ENCODE results near the gene ABI2. TPM values are rescaled to one million over a fixed set of nuclear protein-coding genes. Genes with fewer than 3 reads are reported as not detected.

The ABI2 gene
- total RNA-seq, 1 donor from 2014 or later, result 31.7 TPM

GRCh38 chr2:203354966-203355365 is 26.8 kb downstream of the ABI2 start:
- intact Hi-C loops (cut with DNase I), result no loop called here
- H3K4me1 ChIP-seq, result no peaks in the 10 kb centered on the region
- DNase-seq (ENCODE audit: extremely low spot score in 2 of 2), result no peak
- H3K27ac ChIP-seq, result no peak overlapping the region
- H3K27me3 ChIP-seq, result no peaks in the 10 kb centered on the region
- no peak overlapping the region for H3K4me3 ChIP-seq
- TF ChIP-seq POLR2AphosphoS5 (IDR thresholded peaks at IDR 0.05; ENCODE audit: insufficient read depth in 1 of 2, low read depth in 1 of 2) (no peak), POLR2A (IDR thresholded peaks at IDR 0.05) (no peak), CTCF (IDR thresholded peaks at IDR 0.05) (no peak)
- H3K36me3 ChIP-seq, result no peaks in the 10 kb centered on the region
- H3K9me3 ChIP-seq, result no peaks in the 10 kb centered on the region

GRCh38 chr2:203359450-203359849 is 31.3 kb downstream of the ABI2 start:
- Histone ChIP-seq H3K9me3 (no peaks in the 10 kb centered on the region), H3K27ac (no peak overlapping the region), H3K4me1 (peaks cover 17% of the 10 kb centered on the region), H3K27me3 (no peaks in the 10 kb centered on the region), H3K4me3 (no peak overlapping the region), H3K36me3 (no peaks in the 10 kb centered on the region)
- intact Hi-C loops (cut with DNase I), result no loop called here
- no peak for TF ChIP-seq CTCF (IDR thresholded peaks at IDR 0.05)
- no peak for TF ChIP-seq POLR2A (IDR thresholded peaks at IDR 0.05)
- TF ChIP-seq POLR2AphosphoS5 (IDR thresholded peaks at IDR 0.05; ENCODE audit: insufficient read depth in 1 of 2, low read depth in 1 of 2), result no peak
- no peak for DNase-seq (ENCODE audit: extremely low spot score in 2 of 2)

GRCh38 chr2:203360833-203361430 is 32.7 kb downstream of the ABI2 start:
- Histone ChIP-seq H3K4me1 (peaks cover 17% of the 10 kb centered on the region), H3K27ac (no peak overlapping the region), H3K36me3 (no peaks in the 10 kb centered on the region), H3K9me3 (no peaks in the 10 kb centered on the region), H3K4me3 (no peak overlapping the region), H3K27me3 (no peaks in the 10 kb centered on the region)
- no peak for TF ChIP-seq POLR2A (IDR thresholded peaks at IDR 0.05)
- TF ChIP-seq CTCF (IDR thresholded peaks at IDR 0.05), result no peak
- no peak for DNase-seq (ENCODE audit: extremely low spot score in 2 of 2)
- intact Hi-C loops (cut with DNase I), result no loop called here

- peaks cover 17% of the 10 kb centered on the region for H3K4me1 ChIP-seq
- no peak for DNase-seq (ENCODE audit: extremely low spot score in 2 of 2)
- TF ChIP-seq POLR2AphosphoS5 (IDR thresholded peaks at IDR 0.05; ENCODE audit: insufficient read depth in 1 of 2, low read depth in 1 of 2) (no peak), POLR2A (IDR thresholded peaks at IDR 0.05) (no peak), CTCF (IDR thresholded peaks at IDR 0.05) (no peak)
- intact Hi-C loops (cut with DNase I), result no loop called here
- no peaks in the 10 kb centered on the region for H3K27me3 ChIP-seq
- no peaks in the 10 kb centered on the region for H3K9me3 ChIP-seq
- H3K36me3 ChIP-seq, result no peaks in the 10 kb centered on the region
- H3K27ac ChIP-seq, result no peak overlapping the region
- no peak overlapping the region for H3K4me3 ChIP-seq
Measured at GRCh38 chr2:203361495-203361894, 33.3 kb downstream of the ABI2 start.

GRCh38 chr2:203361922-203362321 is 33.7 kb downstream of the ABI2 start:
- DNase-seq (ENCODE audit: extremely low spot score in 2 of 2), result no peak
- H3K27ac ChIP-seq, result no peak overlapping the region
- peaks cover 17% of the 10 kb centered on the region for H3K4me1 ChIP-seq
- no peaks in the 10 kb centered on the region for H3K9me3 ChIP-seq
- H3K27me3 ChIP-seq, result no peaks in the 10 kb centered on the region
- TF ChIP-seq CTCF (IDR thresholded peaks at IDR 0.05) (no peak), POLR2AphosphoS5 (IDR thresholded peaks at IDR 0.05; ENCODE audit: insufficient read depth in 1 of 2, low read depth in 1 of 2) (no peak), POLR2A (IDR thresholded peaks at IDR 0.05) (no peak)
- intact Hi-C loops (cut with DNase I), result no loop called here
- no peaks in the 10 kb centered on the region for H3K36me3 ChIP-seq
- H3K4me3 ChIP-seq, result no peak overlapping the region

All from vagina (tissue), 2 donors.